Thyroid gland (tissue), 4 donors: ENCODE measurements around the gene MYO16.

Experiments
- CTCF ChIP-seq, 6 experiments: fragments of 200-600 bp in 3 of 6; fragments of 450-650 bp in 3 of 6; sonication (generic) in 3 of 6; IDR thresholded peaks; one replicate each; pipeline ENCODE4 v1.5.1; 2016 to 2019; ENCODE audit warnings: antibody characterized with exemption in 6 of 6, mild to moderate bottlenecking in 2 of 6, inconsistent platforms in 1 of 6, moderate library complexity in 1 of 6
- POLR2A ChIP-seq, 2 donors: fragments of 450-650 bp; IDR thresholded peaks; one replicate each; pipeline ENCODE4 v1.6.1; 2017; ENCODE audit warnings: antibody characterized with exemption in 2 of 2, mild to moderate bottlenecking in 2 of 2, moderate library complexity in 1 of 2

- TF ChIP-seq CTCF (IDR thresholded peaks at IDR 0.05), result no peak
- no peak for TF ChIP-seq POLR2A (IDR thresholded peaks at IDR 0.05)
These were observed 182.8 kb downstream of the MYO16 start for GRCh38 chr13:108812165-108812564.
